ENCODE measurements around the gene JAZF1. TPM values are rescaled to one million over a fixed set of nuclear protein-coding genes. Genes with fewer than 3 reads are reported as not detected.

Gene JAZF1
- total and polyA plus RNA-seq, 9 of the 15 experiments (the other 6 are each of a cell fraction or from before 2014, with no cell fraction given) = 0.04 to 0.64 (median 0.11) TPM; not detected in 3

GRCh38 chr7:27871086-27871485 is 309.5 kb downstream of the JAZF1 start:
- Histone ChIP-seq H3K36me3 (ENCODE audit: control insufficient read depth, insufficient read depth, low read length) (no peaks in the 10 kb centered on the region), H3K27ac (ENCODE audit: extremely low read depth, low read depth, low read length) (no peak overlapping the region), H3K4me2 (ENCODE audit: insufficient read depth, low read length) (no peak overlapping the region), H3K9ac (ENCODE audit: insufficient read depth in 1 of 2, low read depth in 2 of 2, low read length in 2 of 2) (no peak overlapping the region), H2AFZ (ENCODE audit: low read depth, low read length) (no peak overlapping the region), H3K9me1 (ENCODE audit: control insufficient read depth, insufficient read depth, low read length) (no peaks in the 10 kb centered on the region), H3K79me2 (ENCODE audit: control insufficient read depth, insufficient read depth, low read length) (no peaks in the 10 kb centered on the region), H3K9me3 (replicated peaks; ENCODE audit: control insufficient read depth, insufficient read depth, low read depth, low read length) (no peaks in the 10 kb centered on the region), H4K20me1 (replicated peaks; ENCODE audit: control insufficient read depth, insufficient read depth, low read length) (no peaks in the 10 kb centered on the region), H3K4me3 (no peak overlapping the region), H3K4me1 (replicated peaks in 1 of 2; ENCODE audit: control insufficient read depth in 2 of 2, insufficient read depth in 2 of 2, low read length in 2 of 2) (peaks cover 0 to 3% of the 10 kb centered on the region in 2 experiments; a peak in 1 of 5 replicates), H3K27me3 (ENCODE audit: control insufficient read depth in 2 of 2, insufficient read depth in 2 of 2, low read length in 2 of 2) (peaks cover 66 to 78% of the 10 kb centered on the region in 2 experiments)
- CTCF ChIA-PET (ENCODE audit: low intra/inter-chr PET ratio) = no interaction called here
- no TSS peak for BruUV-seq (replicated peaks)
- POLR2A ChIA-PET = interaction anchor here (0.6 kb wide), 1 partner anchor 226 kb away, joined by 3 read pairs; no protein-coding TSS in a partner anchor
- ATAC-seq = no peak
- in situ Hi-C loops (cut with MboI) = no loop called here
- DNase-seq (ENCODE audit: extremely low read depth in 1 of 4, low spot score in 3 of 4) = no peak
- intact Hi-C loops (cut with micrococcal nuclease) = loop anchor here (10.0 kb wide), 1 partner anchor 56 kb away; no protein-coding TSS in a partner anchor
- 0% methylated on average over 3 of the region's 3 CpGs for WGBS (ENCODE audit: insufficient coverage, low coverage, missing lambda C conversion rate)
- no peak for FAIRE-seq
- TF ChIP-seq ETV5 (CRISPR knock-in tag; IDR thresholded peaks at IDR 0.05; ENCODE audit: low read depth) (no peak), ETV6 (IDR thresholded peaks at IDR 0.05; ENCODE audit: borderline replicate concordance in 1 of 2, low read depth in 2 of 2, low read length in 1 of 2) (no peak), ETV6 (CRISPR knock-in tag; IDR thresholded peaks at IDR 0.05; ENCODE audit: borderline replicate concordance) (no peak), ATF4 (CRISPR knock-in tag; IDR thresholded peaks at IDR 0.05) (no peak), CEBPG (CRISPR knock-in tag; IDR thresholded peaks at IDR 0.05) (no peak), CEBPG (tag; conservative IDR thresholded peaks at IDR 0.05 in 1 of 2, IDR thresholded peaks at IDR 0.05 in 1 of 2) (no peak), ZNF766 (CRISPR knock-in tag; conservative IDR thresholded peaks at IDR 0.05) (no peak), ZNF57 (CRISPR knock-in tag; IDR thresholded peaks at IDR 0.05) (no peak), CGGBP1 (CRISPR knock-in tag; IDR thresholded peaks at IDR 0.05) (no peak), ARNT (IDR thresholded peaks at IDR 0.05) (no peak), PHTF2 (CRISPR knock-in tag; IDR thresholded peaks at IDR 0.05) (no peak)

Measured in K562 (cell line).